DOHH2 (cell line): ENCODE measurements around the gene TRIAP1.

Experiments
- H3F3A ChIP-seq: fragments of 200-600 bp; sonication (generic), shearing (Covaris generic); 2 replicates; pipeline ENCODE4 v1.6.0; 2016; ENCODE audit warnings: antibody characterized with exemption, mild to moderate bottlenecking; ENCODE audit not compliant: control insufficient read depth, insufficient read depth
- H3K27ac ChIP-seq: fragments of 200-600 bp; sonication (generic); 2 replicates; pipeline ENCODE4 v1.5.1; 2014; ENCODE audit warnings: low read depth, mild to moderate bottlenecking, low read length, moderate library complexity
- H3K27me3 ChIP-seq: fragments of 200-600 bp; sonication (generic); 2 replicates; pipeline ENCODE4 v1.6.1; 2014; ENCODE audit warnings: mild to moderate bottlenecking, low read length, mixed read lengths; ENCODE audit not compliant: control insufficient read depth
- H3K36me3 ChIP-seq: fragments of 200-600 bp; sonication (generic); 2 replicates; pipeline ENCODE4 v1.6.1; 2014; ENCODE audit warnings: mild to moderate bottlenecking, low read length, moderate library complexity, mixed read lengths; ENCODE audit not compliant: control insufficient read depth
- H3K4me1 ChIP-seq: fragments of 200-600 bp; sonication (generic); 2 replicates; pipeline ENCODE4 v1.6.1; 2014; ENCODE audit warnings: mild to moderate bottlenecking, low read length, mixed read lengths; ENCODE audit not compliant: control insufficient read depth
- H3K4me2 ChIP-seq: fragments of 200-600 bp; sonication (generic); 2 replicates; pipeline ENCODE4 v1.6.0; 2014; ENCODE audit warnings: mild to moderate bottlenecking, low read length, moderate library complexity
- H3K4me3 ChIP-seq: fragments of 200-600 bp; sonication (generic); 2 replicates; pipeline ENCODE4 v1.5.1; 2014; ENCODE audit warnings: mild to moderate bottlenecking, low read length, mixed read lengths
- H3K79me2 ChIP-seq: fragments of 200-600 bp; sonication (generic); 2 replicates; pipeline ENCODE4 v1.6.1; 2014; ENCODE audit warnings: mild to moderate bottlenecking, low read length, mixed read lengths; ENCODE audit not compliant: control insufficient read depth
- H3K9me2 ChIP-seq: fragments of 200-600 bp; sonication (generic); replicated peaks from 2 replicates; pipeline ENCODE4 v1.6.1; 2014; ENCODE audit warnings: mild to moderate bottlenecking, low read length, mixed read lengths; ENCODE audit not compliant: control insufficient read depth
- H3K9me3 ChIP-seq: fragments of 200-600 bp; sonication (generic); 2 replicates; pipeline ENCODE4 v1.6.1; 2014; ENCODE audit warnings: antibody characterized with exemption, low read length, mixed read lengths; ENCODE audit not compliant: control insufficient read depth, insufficient read depth
- H4K20me1 ChIP-seq: fragments of 200-600 bp; sonication (generic); 2 replicates; pipeline ENCODE4 v1.6.0; 2014; ENCODE audit warnings: low read depth, mild to moderate bottlenecking, antibody characterized with exemption, low read length, moderate library complexity; ENCODE audit not compliant: control insufficient read depth, insufficient read depth
- EZH2phosphoT487 ChIP-seq: fragments of 200-600 bp; sonication (generic); IDR thresholded peaks from 2 replicates; pipeline ENCODE4 v1.6.1; 2017; ENCODE audit warnings: borderline replicate concordance, mild to moderate bottlenecking, antibody characterized with exemption, low read length, moderate library complexity, mixed read lengths
- TF ChIP-seq, protein P1 (sequence below): fragments of 200-600 bp; sonication (generic); IDR thresholded peaks from one replicate; pipeline ENCODE4 v1.5.1; 2014; ENCODE audit warnings: antibody characterized with exemption, mild to moderate bottlenecking, low read depth, low read length; ENCODE audit not compliant: poor library complexity, severe bottlenecking

TRIAP1 gene

DNA sequence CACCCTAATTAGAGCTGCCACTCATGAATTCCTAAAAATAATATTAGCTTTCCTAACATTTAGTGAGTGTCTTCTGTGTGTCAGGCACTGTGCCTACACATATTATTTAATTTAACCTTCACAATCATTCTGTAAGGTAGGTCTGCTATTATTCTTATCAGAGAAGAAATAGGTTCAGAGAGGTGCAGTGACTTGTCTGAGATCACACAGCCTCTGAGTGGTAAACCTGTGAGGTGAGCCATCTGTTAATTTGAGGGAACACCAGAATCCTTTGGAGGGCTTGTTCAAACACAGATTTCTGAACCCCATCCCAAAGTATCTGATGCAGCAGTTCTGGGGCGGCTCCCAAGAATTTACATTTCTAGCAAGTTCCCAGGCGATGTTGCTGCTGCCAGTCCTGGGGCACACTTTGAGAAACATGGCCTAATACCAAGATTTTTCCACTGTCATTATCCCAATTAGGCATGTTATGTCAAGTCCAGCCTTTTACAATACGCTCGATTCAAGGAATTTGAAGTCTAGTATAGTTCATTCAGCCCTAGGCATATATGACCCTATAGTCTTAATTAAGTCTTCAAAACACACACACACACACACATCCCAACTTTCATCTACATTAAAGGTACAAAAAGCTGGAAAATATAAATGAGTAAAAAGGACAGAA lies 28.1 kb downstream of the TRIAP1 start:
- no peaks in the 10 kb centered on the region for H3K9me3 ChIP-seq
- H3K4me1 ChIP-seq = no peaks in the 10 kb centered on the region
- H3K36me3 ChIP-seq = no peaks in the 10 kb centered on the region
- no peaks in the 10 kb centered on the region; the same call in 1 of the 2 replicates for H3F3A ChIP-seq
- H3K27ac ChIP-seq = no peak overlapping the region
- H3K27me3 ChIP-seq = no peaks in the 10 kb centered on the region
- no peaks in the 10 kb centered on the region for H4K20me1 ChIP-seq
- no peak overlapping the region for H3K4me3 ChIP-seq
- H3K79me2 ChIP-seq = no peaks in the 10 kb centered on the region
- H3K9me2 ChIP-seq = no peaks in the 10 kb centered on the region
- no peak overlapping the region for H3K4me2 ChIP-seq
- TF ChIP-seq EZH2phosphoT487 = no peak
- TF ChIP-seq, protein P1, sequence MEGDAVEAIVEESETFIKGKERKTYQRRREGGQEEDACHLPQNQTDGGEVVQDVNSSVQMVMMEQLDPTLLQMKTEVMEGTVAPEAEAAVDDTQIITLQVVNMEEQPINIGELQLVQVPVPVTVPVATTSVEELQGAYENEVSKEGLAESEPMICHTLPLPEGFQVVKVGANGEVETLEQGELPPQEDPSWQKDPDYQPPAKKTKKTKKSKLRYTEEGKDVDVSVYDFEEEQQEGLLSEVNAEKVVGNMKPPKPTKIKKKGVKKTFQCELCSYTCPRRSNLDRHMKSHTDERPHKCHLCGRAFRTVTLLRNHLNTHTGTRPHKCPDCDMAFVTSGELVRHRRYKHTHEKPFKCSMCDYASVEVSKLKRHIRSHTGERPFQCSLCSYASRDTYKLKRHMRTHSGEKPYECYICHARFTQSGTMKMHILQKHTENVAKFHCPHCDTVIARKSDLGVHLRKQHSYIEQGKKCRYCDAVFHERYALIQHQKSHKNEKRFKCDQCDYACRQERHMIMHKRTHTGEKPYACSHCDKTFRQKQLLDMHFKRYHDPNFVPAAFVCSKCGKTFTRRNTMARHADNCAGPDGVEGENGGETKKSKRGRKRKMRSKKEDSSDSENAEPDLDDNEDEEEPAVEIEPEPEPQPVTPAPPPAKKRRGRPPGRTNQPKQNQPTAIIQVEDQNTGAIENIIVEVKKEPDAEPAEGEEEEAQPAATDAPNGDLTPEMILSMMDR = no peak

DNA sequence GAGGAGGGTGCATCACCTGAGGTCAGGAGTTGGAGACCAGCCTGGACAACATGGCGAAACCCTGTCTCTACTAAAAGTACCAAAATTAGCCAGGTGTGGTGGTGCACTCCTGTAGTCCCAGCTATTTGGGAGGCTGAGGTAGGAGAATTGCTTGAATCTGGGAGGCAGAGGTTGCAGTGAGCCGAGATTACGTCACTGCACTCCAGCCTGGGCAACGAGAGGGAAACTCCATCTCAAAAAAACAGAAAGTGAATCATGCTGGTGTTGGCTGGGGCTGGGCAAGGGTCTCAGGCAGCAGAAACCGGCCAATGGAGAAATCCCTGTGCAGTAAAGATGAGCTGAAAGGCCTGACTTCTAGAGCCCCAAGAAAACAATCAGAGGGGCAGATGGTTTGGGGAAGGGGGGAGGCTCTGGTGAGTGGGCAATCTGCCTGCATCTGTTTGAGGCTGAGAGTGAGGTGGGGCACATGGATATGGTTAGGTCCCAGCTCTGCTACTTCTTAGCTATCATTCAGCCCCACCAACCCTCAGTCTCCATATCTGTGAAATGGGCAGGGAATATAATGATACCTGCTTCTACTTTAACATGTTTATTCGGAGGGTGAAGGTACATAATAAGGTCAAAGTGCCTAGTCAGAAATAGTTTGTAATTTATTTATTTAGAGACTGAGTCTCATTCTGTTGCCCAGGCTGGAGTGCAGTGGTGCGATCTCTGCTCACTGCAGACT lies 29.5 kb downstream of the TRIAP1 start:
- H3K4me2 ChIP-seq = no peak overlapping the region

DNA sequence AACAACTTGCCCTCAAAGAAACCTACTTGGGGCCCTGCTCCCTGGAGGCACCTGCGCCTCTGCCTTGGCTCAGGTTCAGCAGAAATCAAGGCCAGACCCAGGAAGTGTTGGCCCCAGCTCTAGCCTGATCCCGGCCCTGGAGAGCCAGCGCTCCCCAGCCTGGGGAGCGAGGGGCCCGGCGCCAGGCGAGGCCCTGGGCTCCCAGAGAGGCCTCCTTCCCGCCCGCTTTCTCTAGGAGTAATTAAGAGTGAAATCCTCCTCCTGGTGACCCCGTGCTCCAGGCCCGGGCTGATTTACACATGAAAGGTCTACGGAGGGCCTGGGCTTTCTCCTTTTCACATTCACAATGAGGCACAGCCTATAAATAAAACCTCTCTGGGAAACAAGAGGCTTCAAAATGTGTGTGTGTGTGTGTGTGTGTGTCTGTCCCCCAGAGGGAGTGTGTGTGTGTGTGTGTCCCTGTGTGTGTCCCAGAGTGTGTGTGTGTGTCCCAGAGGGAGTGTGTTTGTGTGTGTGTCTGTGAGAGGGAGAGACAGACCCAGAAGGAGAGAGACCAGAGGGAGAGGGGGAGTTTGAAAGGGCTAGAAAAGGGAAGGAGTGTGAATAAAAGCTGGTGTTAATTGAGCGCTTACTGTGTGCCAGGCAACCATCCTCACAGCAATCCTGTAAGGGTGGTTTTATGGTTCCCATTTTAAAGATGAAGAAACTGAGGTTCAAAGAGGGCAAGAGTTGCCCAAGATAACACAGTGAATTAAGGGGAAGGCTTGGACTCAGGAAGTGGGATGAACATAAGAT lies 32.1 kb downstream of the TRIAP1 start:
- H3K27ac ChIP-seq = no peak overlapping the region
- H3K4me1 ChIP-seq = no peaks in the 10 kb centered on the region
- no peak overlapping the region for H3K4me3 ChIP-seq

More for the DNA sequence above, 29.5 kb downstream of the TRIAP1 start:
- Histone ChIP-seq H4K20me1 (no peaks in the 10 kb centered on the region), H3K27ac (no peak overlapping the region), H3K27me3 (0 out of 2 replicates have a peak, but pooled peaks cover 3% of the 10 kb centered on the region), H3K4me3 (no peak overlapping the region), H3K9me2 (no peaks in the 10 kb centered on the region), H3F3A (no peaks in the 10 kb centered on the region; the same call in 1 of the 2 replicates), H3K4me1 (no peaks in the 10 kb centered on the region), H3K79me2 (no peaks in the 10 kb centered on the region), H3K9me3 (no peaks in the 10 kb centered on the region), H3K36me3 (no peaks in the 10 kb centered on the region)
- TF ChIP-seq EZH2phosphoT487 = no peak
- TF ChIP-seq, protein P1 = no peak

More for the DNA sequence above, 32.1 kb downstream of the TRIAP1 start:
- Histone ChIP-seq H3K9me3 (no peaks in the 10 kb centered on the region), H3K27me3 (0 out of 2 replicates have a peak, but pooled peaks cover 3% of the 10 kb centered on the region), H3K4me2 (no peak overlapping the region), H4K20me1 (no peaks in the 10 kb centered on the region), H3K79me2 (no peaks in the 10 kb centered on the region), H3F3A (no peaks in the 10 kb centered on the region; the same call in 1 of the 2 replicates), H3K36me3 (no peaks in the 10 kb centered on the region), H3K9me2 (no peaks in the 10 kb centered on the region)
- TF ChIP-seq, protein P1 = no peak
- TF ChIP-seq EZH2phosphoT487 = no peak
